ENCODE measurements around the gene BMPER. TPM values are rescaled to one million over a fixed set of nuclear protein-coding genes. Genes with fewer than 3 reads are reported as not detected.

Gene BMPER
- polyA plus RNA-seq, 1 of the 3 experiments (the other 2 are of a cell fraction) = 20.0 TPM

DNA sequence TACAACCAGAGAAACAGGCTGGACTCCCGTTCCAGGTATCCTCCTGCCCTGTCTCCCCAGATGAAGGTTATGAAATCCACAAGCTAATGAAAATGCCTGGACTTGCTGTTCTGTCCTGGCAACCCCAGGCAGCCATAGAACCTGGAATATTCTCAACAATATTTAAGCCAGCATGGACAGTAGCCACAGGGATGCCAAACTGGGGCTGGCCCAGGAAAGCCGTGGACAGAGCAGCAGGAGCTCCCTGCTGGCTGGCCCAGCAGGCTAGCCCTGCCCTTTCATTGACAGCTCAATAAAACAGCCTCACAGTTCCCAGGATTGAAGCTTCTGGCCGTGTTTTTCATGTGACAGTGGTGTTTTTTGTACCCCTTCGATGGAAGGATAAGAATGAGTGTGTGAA, 230.6 kb downstream of the BMPER start:
- Histone ChIP-seq H2AFZ (ENCODE audit: low read depth) (no peak overlapping the region), H3K4me3 (ENCODE audit: low read depth in 2 of 2, low read length in 1 of 2) (no peak overlapping the region), H3K4me2 (no peak overlapping the region), H3K36me3 (replicated peaks in 1 of 2; ENCODE audit: control insufficient read depth in 1 of 2, insufficient read depth in 2 of 2, low read length in 1 of 2) (no peaks in the 10 kb centered on the region), H3K27me3 (ENCODE audit: insufficient read depth) (no peaks in the 10 kb centered on the region), H3K79me2 (ENCODE audit: insufficient read depth) (no peaks in the 10 kb centered on the region), H3K9me3 (no peaks in the 10 kb centered on the region), H3F3A (replicated peaks; ENCODE audit: insufficient read depth) (peaks cover 13% of the 10 kb centered on the region), H4K20me1 (ENCODE audit: insufficient read depth) (no peaks in the 10 kb centered on the region), H3K9ac (no peak overlapping the region), H3K27ac (ENCODE audit: low read depth in 2 of 2, low read length in 1 of 2) (no peak overlapping the region), H3K9me2 (no peaks in the 10 kb centered on the region), H3K4me1 (ENCODE audit: control insufficient read depth in 1 of 2, insufficient read depth in 2 of 2, low read depth in 1 of 2, low read length in 1 of 2) (peaks cover 6 to 32% of the 10 kb centered on the region in 2 experiments; a peak in 3 of 4 replicates)
- no peak for DNase-seq
- CTCF ChIA-PET = no interaction called here
- TF ChIP-seq FOXM1 (IDR thresholded peaks at IDR 0.05; ENCODE audit: low read depth) = no peak
- TF ChIP-seq EZH2phosphoT487 (IDR thresholded peaks at IDR 0.05; ENCODE audit: borderline replicate concordance, low read depth) = no peak
- TF ChIP-seq, protein P1, sequence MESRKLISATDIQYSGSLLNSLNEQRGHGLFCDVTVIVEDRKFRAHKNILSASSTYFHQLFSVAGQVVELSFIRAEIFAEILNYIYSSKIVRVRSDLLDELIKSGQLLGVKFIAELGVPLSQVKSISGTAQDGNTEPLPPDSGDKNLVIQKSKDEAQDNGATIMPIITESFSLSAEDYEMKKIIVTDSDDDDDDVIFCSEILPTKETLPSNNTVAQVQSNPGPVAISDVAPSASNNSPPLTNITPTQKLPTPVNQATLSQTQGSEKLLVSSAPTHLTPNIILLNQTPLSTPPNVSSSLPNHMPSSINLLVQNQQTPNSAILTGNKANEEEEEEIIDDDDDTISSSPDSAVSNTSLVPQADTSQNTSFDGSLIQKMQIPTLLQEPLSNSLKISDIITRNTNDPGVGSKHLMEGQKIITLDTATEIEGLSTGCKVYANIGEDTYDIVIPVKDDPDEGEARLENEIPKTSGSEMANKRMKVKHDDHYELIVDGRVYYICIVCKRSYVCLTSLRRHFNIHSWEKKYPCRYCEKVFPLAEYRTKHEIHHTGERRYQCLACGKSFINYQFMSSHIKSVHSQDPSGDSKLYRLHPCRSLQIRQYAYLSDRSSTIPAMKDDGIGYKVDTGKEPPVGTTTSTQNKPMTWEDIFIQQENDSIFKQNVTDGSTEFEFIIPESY (IDR thresholded peaks at IDR 0.05; ENCODE audit: borderline replicate concordance, low read depth) = no peak
- TF ChIP-seq FOSL2 (IDR thresholded peaks at IDR 0.05; ENCODE audit: borderline replicate concordance, low read depth) = no peak
- TF ChIP-seq ELF1 (IDR thresholded peaks at IDR 0.05) = no peak
- TF ChIP-seq CHD2 (IDR thresholded peaks at IDR 0.05; ENCODE audit: low read length, partially characterized antibody) = no peak
- no peak for TF ChIP-seq GATA2 (CRISPR knock-in tag; IDR thresholded peaks at IDR 0.05)
- TF ChIP-seq, protein P2, sequence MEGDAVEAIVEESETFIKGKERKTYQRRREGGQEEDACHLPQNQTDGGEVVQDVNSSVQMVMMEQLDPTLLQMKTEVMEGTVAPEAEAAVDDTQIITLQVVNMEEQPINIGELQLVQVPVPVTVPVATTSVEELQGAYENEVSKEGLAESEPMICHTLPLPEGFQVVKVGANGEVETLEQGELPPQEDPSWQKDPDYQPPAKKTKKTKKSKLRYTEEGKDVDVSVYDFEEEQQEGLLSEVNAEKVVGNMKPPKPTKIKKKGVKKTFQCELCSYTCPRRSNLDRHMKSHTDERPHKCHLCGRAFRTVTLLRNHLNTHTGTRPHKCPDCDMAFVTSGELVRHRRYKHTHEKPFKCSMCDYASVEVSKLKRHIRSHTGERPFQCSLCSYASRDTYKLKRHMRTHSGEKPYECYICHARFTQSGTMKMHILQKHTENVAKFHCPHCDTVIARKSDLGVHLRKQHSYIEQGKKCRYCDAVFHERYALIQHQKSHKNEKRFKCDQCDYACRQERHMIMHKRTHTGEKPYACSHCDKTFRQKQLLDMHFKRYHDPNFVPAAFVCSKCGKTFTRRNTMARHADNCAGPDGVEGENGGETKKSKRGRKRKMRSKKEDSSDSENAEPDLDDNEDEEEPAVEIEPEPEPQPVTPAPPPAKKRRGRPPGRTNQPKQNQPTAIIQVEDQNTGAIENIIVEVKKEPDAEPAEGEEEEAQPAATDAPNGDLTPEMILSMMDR (IDR thresholded peaks at IDR 0.05) = no peak
- TF ChIP-seq NRF1 (IDR thresholded peaks at IDR 0.05; ENCODE audit: low read depth, low read length) = no peak
- TF ChIP-seq RXRA (IDR thresholded peaks at IDR 0.05; ENCODE audit: borderline replicate concordance, low read depth) = no peak
- TF ChIP-seq RFX5 (IDR thresholded peaks at IDR 0.05; ENCODE audit: low read length) = no peak
- no peak for TF ChIP-seq YY1 (IDR thresholded peaks at IDR 0.05; ENCODE audit: low read depth)
- TF ChIP-seq, protein P3, sequence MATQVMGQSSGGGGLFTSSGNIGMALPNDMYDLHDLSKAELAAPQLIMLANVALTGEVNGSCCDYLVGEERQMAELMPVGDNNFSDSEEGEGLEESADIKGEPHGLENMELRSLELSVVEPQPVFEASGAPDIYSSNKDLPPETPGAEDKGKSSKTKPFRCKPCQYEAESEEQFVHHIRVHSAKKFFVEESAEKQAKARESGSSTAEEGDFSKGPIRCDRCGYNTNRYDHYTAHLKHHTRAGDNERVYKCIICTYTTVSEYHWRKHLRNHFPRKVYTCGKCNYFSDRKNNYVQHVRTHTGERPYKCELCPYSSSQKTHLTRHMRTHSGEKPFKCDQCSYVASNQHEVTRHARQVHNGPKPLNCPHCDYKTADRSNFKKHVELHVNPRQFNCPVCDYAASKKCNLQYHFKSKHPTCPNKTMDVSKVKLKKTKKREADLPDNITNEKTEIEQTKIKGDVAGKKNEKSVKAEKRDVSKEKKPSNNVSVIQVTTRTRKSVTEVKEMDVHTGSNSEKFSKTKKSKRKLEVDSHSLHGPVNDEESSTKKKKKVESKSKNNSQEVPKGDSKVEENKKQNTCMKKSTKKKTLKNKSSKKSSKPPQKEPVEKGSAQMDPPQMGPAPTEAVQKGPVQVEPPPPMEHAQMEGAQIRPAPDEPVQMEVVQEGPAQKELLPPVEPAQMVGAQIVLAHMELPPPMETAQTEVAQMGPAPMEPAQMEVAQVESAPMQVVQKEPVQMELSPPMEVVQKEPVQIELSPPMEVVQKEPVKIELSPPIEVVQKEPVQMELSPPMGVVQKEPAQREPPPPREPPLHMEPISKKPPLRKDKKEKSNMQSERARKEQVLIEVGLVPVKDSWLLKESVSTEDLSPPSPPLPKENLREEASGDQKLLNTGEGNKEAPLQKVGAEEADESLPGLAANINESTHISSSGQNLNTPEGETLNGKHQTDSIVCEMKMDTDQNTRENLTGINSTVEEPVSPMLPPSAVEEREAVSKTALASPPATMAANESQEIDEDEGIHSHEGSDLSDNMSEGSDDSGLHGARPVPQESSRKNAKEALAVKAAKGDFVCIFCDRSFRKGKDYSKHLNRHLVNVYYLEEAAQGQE (IDR thresholded peaks at IDR 0.05; ENCODE audit: low read depth, low read length) = no peak; the same call in 1 of the 2 replicates
- POLR2A ChIA-PET = no interaction called here
- 42% methylated on average over 4 of the region's 4 CpGs for WGBS (ENCODE audit: low lambda C conversion rate)
